ENCODE results near the gene SLC6A8.
A peak's percentile ranks its signal among the peaks of the same experiment; 100 is the strongest.

Gene SLC6A8

DNA sequence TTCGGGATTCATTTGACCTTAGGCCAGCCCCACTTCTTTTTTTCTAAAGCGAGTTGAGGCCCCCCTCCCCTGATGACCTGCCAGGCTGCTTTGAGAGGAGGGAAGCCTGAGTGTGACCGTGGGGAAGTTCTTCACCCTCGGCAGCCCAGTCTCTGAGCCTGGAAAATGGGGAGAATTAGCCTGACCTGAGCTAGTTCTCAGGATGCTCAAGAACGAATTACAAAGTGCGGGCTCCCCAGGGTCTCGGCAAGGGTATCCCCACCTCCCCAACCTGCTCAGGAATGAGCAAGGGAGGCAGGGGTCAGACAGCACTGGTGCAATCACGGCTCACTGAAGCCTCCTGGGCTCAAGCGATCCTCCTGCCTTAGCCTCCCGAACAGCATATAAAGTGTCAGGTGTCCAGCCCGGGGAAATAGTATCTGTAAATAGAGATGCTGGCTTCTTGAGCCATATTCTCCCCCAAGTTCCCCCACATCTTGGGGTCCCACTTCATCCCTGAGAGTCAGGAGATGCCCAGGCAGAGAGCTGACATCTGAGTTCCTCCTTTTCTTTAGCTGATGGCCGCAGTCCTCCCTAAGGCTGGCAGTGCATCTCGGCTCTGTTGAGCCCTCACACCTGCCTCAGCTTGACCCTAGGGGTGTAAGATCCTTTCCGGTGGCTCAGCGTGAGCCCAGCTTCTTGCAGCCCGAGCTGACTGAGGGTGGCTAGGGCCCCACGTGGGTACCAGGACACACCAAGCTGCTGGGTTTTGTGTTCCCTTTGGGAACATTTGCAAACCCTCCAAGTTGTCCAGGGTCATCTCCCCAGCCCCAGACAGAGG lies 39.2 kb upstream of the SLC6A8 start:
- DNase-seq = no peak

- peak; percentile 31 to 41 for DNase-seq
These were observed 38.4 kb upstream of the SLC6A8 start for GRCh38 chrX:153649178-153649914.

DNA sequence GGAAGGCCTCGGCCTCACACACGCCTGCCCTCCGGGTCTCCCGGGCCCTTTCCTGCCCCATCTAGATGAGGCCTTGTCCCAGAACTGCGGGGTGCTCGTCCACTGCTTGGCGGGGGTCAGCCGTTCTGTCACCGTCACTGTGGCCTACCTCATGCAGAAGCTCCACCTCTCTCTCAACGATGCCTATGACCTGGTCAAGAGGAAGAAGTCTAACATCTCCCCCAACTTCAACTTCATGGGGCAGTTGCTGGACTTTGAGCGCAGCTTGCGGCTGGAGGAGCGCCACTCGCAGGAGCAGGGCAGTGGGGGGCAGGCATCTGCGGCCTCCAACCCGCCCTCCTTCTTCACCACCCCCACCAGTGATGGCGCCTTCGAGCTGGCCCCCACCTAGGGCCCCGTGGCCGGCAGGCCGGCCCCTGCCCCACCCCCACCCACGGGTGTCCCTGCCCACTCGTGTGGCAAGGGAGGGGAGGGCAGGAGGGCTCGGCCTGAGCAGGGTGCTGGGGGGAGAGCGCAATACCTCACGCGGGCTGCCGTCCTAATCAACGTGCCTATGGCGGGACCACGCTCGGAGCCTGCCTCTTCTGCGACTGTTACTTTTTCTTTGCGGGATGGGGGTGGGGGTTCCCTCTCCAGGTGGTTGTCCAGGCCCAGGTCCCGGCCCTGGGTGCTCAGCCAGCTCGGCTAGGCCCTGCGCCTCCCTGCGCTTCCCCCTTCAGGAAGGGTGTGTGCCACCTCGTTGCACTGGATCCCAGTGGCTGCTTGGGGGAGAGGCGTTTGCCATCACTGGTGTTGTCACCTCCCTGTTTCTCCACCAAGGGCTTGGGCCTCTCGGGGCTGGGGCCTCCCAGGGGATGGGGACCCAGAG lies 37.6 kb upstream of the SLC6A8 start:
- DNase-seq = no peak

DNA sequence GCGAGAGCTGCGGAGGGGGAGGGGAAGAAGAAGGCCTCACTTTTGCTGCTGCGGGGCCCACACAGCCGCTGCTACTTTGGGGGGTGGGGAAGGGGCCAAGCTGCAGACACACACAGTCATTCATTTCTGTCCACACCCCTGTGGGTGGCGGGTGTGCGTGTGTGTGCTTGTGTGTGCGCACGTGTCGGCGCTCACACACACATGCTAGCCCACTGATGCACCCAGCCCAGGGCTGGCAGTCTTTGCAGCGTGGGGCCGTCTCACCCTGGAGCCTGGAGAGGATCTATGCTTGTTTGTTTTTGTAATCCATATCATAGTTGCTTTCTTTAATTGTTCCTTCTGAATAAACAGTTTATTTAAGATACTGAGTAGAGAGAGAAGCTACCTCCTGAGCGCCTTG lies 36.8 kb upstream of the SLC6A8 start:
- DNase-seq = no peak

GRCh38 chrX:153651540-153652079 lies 36.1 kb upstream of the SLC6A8 start:
- peak in 1 of 2 experiments; percentile 14 for DNase-seq

DNA sequence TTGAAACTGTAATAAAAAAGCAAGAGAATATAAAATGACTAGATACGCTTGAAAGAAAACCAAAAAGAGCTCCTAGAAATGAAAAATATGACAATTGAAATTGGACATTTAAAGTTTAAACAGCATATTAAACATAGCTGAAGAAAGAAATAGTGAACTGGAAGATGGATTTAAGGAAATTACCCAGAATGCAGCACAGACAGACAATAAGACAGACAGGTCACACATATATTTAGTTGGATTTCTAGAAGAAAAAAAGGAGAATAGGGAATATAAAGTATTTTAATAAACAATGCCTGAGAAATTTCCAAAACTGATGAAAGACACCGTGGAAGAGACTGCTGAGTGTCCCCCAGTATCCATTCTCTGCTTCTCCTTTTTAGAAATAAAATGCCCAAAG lies 34.2 kb upstream of the SLC6A8 start:
- no peak for DNase-seq

- DNase-seq = no peak
These were observed 30.6 kb upstream of the SLC6A8 start for GRCh38 chrX:153657161-153657560.

GRCh38 chrX:153659268-153659667 lies 28.5 kb upstream of the SLC6A8 start:
- no peak for DNase-seq

GRCh38 chrX:153662266-153662665 lies 25.5 kb upstream of the SLC6A8 start:
- DNase-seq = no peak

GRCh38 chrX:153665726-153666306 lies 21.9 kb upstream of the SLC6A8 start:
- DNase-seq = no peak

DNA sequence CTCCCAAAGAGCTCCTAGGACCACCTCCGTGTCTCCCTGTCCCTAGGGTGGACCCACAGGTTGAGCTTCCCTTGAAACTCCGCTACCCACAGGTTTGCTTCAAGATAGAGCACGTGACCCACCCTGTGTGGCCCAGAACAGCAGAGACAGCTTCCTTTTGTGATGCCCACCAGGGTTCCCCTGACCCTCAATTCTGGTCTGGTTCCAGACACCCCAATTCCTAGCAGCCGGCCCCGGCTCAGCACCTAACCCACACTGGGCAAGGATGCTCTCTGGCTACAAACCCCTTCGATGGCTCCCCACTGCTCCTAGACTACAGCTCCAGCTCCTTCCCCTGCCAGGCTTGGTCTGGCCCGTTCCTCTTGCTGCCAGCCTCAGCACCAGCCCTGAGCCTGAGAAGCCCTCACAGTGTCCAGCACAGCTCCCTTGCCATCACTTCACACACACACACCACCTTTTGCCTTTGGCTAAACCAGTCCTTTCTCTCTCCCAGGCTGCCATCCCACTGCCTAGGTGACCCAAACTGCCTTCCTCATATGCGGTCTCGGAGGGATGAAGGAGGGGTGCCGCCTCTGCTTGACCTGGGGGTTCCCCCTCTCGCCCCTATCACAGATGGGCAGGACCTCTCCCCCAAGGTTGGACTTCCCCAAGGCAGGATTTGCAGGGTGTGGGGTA lies 20.3 kb upstream of the SLC6A8 start:
- no peak for DNase-seq

GRCh38 chrX:153667956-153668396 lies 19.8 kb upstream of the SLC6A8 start:
- peak; percentile 42 to 64 for DNase-seq

- no peak for DNase-seq
These were observed 19.1 kb upstream of the SLC6A8 start for GRCh38 chrX:153668423-153669173.

DNA sequence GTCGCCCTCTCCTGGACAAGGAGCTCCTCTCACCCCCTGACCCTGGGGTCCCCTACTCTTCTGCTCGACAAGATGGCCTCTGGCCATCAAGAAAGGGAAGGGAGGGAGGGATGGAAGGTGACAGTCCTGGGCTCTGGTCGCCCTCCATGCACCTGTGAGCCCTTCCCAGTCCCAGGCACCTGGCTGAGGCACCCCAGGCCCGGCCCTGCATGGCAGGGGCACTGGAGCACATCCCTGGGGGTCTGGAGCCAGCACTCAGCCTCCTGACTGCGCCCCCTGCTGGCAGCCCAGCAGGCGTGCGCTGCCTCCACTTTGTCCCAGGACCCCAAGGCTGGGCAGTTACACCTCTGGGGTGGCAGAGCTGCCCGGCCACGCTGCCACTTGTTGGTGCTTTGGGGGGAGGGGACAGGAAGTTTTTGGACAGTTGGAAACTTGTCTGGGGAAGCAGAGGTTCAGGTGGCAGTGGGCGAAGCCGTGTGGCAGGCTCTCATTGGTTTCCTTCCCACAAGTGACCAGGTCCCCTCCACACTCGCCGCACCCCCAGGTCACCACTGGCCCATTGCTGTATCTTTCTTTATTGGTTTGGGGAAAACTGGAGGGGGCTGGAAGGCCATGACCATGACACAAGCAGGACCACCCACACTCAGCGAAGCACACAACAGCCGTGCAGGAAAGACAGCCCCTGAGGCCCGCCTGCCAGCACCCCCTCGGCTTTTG lies 18.4 kb upstream of the SLC6A8 start:
- no peak for DNase-seq

DNA sequence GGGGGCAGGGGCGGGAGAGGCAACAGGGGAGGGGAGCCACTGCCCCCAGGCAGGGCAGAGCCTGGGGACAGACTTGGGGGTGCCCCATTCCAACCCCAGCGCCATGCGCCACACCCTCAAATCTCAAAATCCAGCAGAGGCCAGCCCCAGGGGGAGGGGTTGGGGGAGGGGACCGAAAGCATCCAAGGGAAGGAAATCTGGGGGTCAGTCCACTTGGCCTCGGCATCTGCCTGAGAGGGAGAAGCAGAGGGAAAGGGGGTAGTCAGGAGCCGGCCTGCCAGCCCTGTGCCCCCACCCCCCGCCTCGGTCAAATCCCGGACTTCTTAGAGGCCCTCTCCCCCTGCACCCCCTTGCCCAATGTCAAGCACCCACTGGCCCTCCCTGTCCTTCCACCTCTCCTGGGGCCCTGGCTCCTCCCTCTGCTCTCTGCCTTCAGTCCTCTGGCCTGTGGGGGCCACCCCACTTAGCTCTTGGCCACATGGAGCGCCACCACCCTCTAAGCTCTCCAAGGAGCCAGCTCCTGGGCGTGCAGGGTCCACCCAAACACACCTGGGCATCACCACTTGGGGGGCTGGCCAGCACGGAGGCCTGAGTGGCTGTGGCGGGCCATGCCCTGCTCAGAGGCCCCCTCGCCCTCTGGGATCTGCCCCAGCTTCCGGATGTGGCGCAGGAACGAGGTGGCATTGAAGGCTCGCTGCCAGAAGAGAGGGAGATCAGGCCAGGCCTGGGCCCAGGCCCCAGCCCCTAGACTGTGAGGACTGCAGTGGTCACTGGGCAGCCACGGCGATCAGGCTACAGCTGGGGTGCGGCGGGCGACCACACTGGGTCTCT lies 17.6 kb upstream of the SLC6A8 start:
- DNase-seq = no peak

DNA sequence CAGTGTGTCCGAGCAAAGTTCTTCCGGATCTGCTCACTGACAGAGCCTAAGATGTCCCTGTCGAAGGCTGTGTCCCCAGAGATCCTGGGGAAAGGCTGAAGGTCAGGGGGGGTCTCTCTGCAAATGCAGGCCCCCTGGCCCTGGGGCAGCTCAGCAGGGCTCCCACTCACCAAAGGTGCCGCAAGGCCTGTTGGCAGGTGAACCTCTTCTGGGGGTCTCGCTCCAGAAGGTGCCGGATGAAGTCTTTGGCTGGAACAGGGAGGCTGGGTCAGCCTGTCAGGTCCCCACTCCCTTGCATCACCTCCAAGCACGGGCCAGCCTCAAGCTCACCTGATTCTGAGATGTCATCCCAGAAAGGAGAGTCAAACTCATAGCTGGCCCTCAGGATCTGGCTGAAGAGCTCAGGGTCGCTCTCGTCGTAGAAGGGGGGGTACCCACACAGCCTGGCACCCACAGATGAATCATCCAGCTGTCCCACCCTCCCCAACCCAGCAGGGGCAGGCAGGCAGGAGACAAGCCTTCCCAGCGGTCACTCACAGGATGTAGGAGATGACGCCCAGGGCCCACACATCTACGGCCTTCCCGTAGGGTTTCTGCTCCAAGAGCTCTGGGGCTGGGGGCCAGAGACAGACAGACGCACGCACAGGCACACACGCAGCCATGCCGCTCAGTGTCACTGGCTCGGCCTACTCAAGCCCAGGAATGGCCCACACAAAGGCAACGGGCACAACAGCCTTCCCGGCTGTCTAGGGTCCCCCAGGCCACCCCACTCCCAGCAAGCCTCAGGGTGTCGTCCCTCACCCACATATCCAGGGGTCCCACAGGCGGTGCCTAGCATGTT lies 16.8 kb upstream of the SLC6A8 start:
- DNase-seq = no peak

- no peak for DNase-seq
These were observed 15.9 kb upstream of the SLC6A8 start for GRCh38 chrX:153671589-153672530.
